T47D (cell line): ENCODE data around the gene ARL4A.

ENCODE experiments used
- DNase-seq, 2 experiments: peaks; one replicate each; pipeline versions ENCODE4 v3.0.0 to v3.0.0-alpha.2; 2011 to 2012; ENCODE audit warnings: low read depth in 1 of 2, low spot score in 1 of 2
- JUND ChIP-seq: IDR thresholded peaks from 2 replicates; pipeline ENCODE4 v1.6.1; 2012; ENCODE audit warnings: low read depth
- in situ Hi-C: cut with HindIII; loops from 2 replicates; pipeline ENCODE4 v1.10.0; 2016; ENCODE audit warnings: low sequenced_read_pairs, low pct_unique_long_range_greater_than_20kb

ARL4A gene

DNA sequence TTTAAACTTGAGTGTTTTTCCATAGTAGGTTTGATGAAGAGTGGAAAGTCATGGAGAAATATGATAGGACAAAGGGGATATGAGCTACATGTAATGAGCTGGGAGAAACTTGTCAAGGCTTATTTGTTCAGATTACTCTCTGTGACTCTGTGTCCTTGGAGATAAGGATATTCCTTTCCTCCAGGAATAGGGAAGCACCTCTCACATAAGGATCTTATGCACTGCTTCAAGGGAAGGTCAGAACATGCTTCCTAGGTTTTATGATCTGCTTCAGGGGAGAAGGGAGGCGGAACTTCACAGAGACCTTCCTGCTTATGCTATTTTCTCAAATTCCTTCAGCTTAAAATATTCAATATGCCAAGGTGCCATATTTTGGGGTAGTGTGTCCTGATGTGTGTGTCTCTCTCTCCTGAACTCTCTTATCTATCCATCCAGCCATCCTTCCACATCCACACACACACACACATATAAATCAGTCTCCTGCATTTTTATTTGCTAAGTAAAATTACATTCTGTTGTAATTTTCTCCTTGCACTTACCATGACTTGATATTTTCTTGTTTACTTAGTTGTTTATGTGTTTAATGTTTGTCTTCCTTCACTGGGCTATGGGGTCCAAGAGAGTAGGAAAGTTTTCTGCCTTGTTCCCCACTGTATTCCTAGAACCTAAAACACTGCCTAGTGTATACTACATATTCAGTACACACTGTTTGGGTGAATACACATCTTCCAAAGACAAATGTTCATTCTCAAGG, 26.4 kb downstream of the ARL4A start:
- in situ Hi-C loops, result no loop called here
- TF ChIP-seq JUND, result no peak
- no peak for DNase-seq

- in situ Hi-C loops, result no loop called here
- DNase-seq, result no peak
- TF ChIP-seq JUND, result no peak
These were observed 26.9 kb downstream of the ARL4A start for GRCh38 chr7:12714379-12714737.

GRCh38 chr7:12715372-12716133, 28.1 kb downstream of the ARL4A start:
- peak in 1 of 2 experiments; percentile 41 for DNase-seq
- in situ Hi-C loops, result no loop called here
- TF ChIP-seq JUND, result no peak

- no peak for DNase-seq
- in situ Hi-C loops, result no loop called here
- no peak for TF ChIP-seq JUND
These were observed 28.8 kb downstream of the ARL4A start for GRCh38 chr7:12716134-12716681.

GRCh38 chr7:12716722-12717121, 29.3 kb downstream of the ARL4A start:
- in situ Hi-C loops, result no loop called here
- no peak for TF ChIP-seq JUND
- DNase-seq, result no peak

GRCh38 chr7:12719141-12719919, 31.9 kb downstream of the ARL4A start:
- in situ Hi-C loops, result no loop called here
- DNase-seq, result no peak
- TF ChIP-seq JUND, result no peak

DNA sequence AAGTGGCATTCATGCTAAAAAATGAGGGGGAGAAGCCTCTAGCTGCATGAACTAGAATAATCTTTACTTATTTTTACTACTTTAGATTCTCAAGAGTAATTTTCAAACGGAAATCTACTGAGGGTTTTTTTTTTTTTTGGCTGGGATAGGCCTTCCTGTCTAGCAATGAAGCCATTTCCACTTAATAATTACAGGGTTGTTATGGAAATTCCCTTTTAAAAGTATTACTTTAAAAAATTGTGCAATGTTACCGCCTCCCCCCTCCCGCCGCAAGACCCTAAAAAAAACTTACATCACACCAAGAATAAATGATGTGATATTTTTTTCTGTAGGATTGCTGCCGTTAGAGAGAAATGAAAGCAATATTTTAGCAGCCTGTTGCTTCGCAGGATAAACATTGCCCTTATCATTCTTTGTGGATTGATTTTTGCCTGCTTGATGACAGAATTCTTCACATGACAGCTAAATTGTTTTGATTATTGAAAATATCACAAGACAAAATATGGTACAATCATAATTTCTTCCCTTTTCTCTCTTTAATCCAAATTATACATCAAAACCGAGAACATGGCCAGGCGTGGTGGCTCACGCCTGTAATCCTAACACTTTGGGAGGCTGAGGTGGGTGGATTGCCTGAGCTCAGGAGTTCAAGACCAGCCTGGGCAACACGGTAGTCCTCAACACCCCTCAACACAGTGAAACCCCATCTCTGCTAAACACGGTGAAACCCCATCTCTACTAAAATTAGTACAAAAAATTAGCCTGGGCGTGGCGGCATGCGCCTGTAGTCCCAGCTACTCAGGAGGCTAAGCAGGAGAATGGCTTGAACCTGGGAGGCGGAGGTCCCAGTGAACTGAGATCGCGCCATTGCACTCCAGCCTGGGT, 32.8 kb downstream of the ARL4A start:
- TF ChIP-seq JUND, result no peak
- no peak for DNase-seq
- in situ Hi-C loops, result no loop called here

- no peak for DNase-seq
- in situ Hi-C loops, result no loop called here
These were observed 33.9 kb downstream of the ARL4A start for GRCh38 chr7:12721286-12721830.

DNA sequence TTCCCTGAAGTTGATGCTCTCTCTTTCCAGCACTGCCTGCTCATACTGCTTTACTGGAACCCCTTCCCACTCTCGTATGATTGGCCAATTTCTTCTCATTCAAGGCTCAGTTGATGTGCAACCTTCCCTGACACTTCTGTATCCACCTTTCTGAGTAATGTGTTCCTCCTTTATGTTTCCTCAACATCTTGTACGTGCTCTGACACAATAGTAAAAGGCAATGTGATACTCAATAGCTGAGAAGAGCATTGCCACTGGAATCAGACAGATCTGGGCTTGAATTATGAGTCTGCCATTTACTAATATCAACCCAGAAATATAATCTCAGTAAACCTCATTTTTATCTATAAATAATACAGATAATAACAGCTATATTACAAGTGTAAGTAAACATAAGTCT, 34.7 kb downstream of the ARL4A start:
- no peak for DNase-seq
- in situ Hi-C loops, result no loop called here
- TF ChIP-seq JUND, result no peak

More at GRCh38 chr7:12721286-12721830, 33.9 kb downstream of the ARL4A start:
- TF ChIP-seq JUND, result no peak

GRCh38 chr7:12722636-12723605, 35.5 kb downstream of the ARL4A start:
- in situ Hi-C loops, result no loop called here
- no peak for DNase-seq
- no peak for TF ChIP-seq JUND
